H1 (cell line): ENCODE results near the gene ABHD13. TPM values are rescaled to one million over a fixed set of nuclear protein-coding genes. Genes with fewer than 3 reads are reported as not detected.
A peak's percentile ranks its signal among the peaks of the same experiment; 100 is the strongest.

ENCODE experiments used
- CTCF ChIA-PET: fragments of 300-600 bp; sonication (Branson Sonifier 250); formaldehyde crosslinking; loops from one replicate; lab custom pipeline; 2021; ENCODE audit not compliant: partially characterized antibody; lab: Charles Lee
- POLR2A ChIA-PET: fragments of 300-600 bp; sonication (Branson Sonifier 250); formaldehyde crosslinking; loops from one replicate; lab custom pipeline; 2021; ENCODE audit warnings: inconsistent platforms; ENCODE audit not compliant: partially characterized antibody; lab: Charles Lee
- DNase-seq, 2 experiments: peaks; one replicate each; pipeline versions ENCODE4 v3.0.0 to v3.0.0-alpha.2; 2010 to 2022; ENCODE audit warnings: low spot score in 2 of 2, low read depth in 1 of 2, mixed read lengths in 1 of 2
- FAIRE-seq: peaks from 2 replicates; lab custom pipeline; 2011; peaks lifted over from hg19 to GRCh38; lab: Jason Lieb, UNC
- H2AFZ ChIP-seq: 2 replicates; pipeline ENCODE4 v1.8.1; 2012; ENCODE audit warnings: low read length, inconsistent platforms
- H2AK5ac ChIP-seq: 2 replicates; pipeline ENCODE4 v1.6.1; 2013; ENCODE audit warnings: low read depth, low read length
- H2BK120ac ChIP-seq: replicated peaks from 2 replicates; pipeline ENCODE3; 2013; ENCODE audit warnings: low read depth, low read length, inconsistent platforms
- H2BK12ac ChIP-seq: 2 replicates; pipeline ENCODE4 v1.6.1; 2013; ENCODE audit warnings: low read depth, low read length
- H2BK15ac ChIP-seq: 2 replicates; pipeline ENCODE4 v1.6.1; 2013; ENCODE audit warnings: low read length
- H2BK20ac ChIP-seq: 2 replicates; pipeline ENCODE4 v1.6.1; 2013; ENCODE audit warnings: low read length
- H2BK5ac ChIP-seq: 2 replicates; pipeline ENCODE4 v1.6.1; 2013; ENCODE audit warnings: low read depth, low read length
- H3K14ac ChIP-seq: 2 replicates; pipeline ENCODE4 v1.6.1; 2013; ENCODE audit warnings: inconsistent platforms; ENCODE audit not compliant: insufficient read length
- H3K18ac ChIP-seq: 2 replicates; pipeline ENCODE4 v1.6.1; 2013; ENCODE audit warnings: low read length; ENCODE audit errors: extremely low read depth
- H3K23ac ChIP-seq: 2 replicates; pipeline ENCODE4 v1.6.1; 2013; ENCODE audit warnings: inconsistent platforms; ENCODE audit not compliant: insufficient read length
- H3K23me2 ChIP-seq: 2 replicates; pipeline ENCODE4 v1.6.1; 2013; ENCODE audit warnings: low read depth, low read length
- H3K27ac ChIP-seq: 2 replicates; pipeline ENCODE4 v1.6.1; 2011; ENCODE audit warnings: low read depth, low read length, inconsistent platforms
- H3K27me3 ChIP-seq, 4 experiments: replicated peaks in 1 of 4; 1 replicate in 1 of 4; 2 replicates in 3 of 4; pipeline versions ENCODE4 v1.6.1 to v1.8.1; 2011 to 2013; ENCODE audit warnings: low read length in 3 of 4, mild to moderate bottlenecking in 3 of 4, inconsistent platforms in 2 of 4, mixed read lengths in 2 of 4, moderate library complexity in 1 of 4; ENCODE audit not compliant: control insufficient read depth in 3 of 4, insufficient read depth in 3 of 4; ENCODE audit errors: extremely low read depth in 1 of 4
- H3K36me3 ChIP-seq, 4 experiments: 2 replicates each; pipeline versions ENCODE4 v1.6.1 to v1.8.1; 2011 to 2013; ENCODE audit warnings: mild to moderate bottlenecking in 4 of 4, low read length in 3 of 4, moderate library complexity in 2 of 4, control low read depth in 1 of 4, inconsistent platforms in 1 of 4; ENCODE audit not compliant: insufficient read depth in 4 of 4, control insufficient read depth in 2 of 4
- H3K4ac ChIP-seq: replicated peaks from 2 replicates; pipeline ENCODE3; 2013; ENCODE audit warnings: low read length, low read depth, mixed read lengths, inconsistent platforms; ENCODE audit not compliant: insufficient read length
- H3K4me1 ChIP-seq, 4 experiments: replicated peaks in 1 of 4; 1 replicate in 1 of 4; 2 replicates in 3 of 4; pipeline versions ENCODE4 v1.6.1 to v1.8.1; 2011 to 2013; ENCODE audit warnings: low read length in 3 of 4, inconsistent platforms in 2 of 4, mixed read lengths in 1 of 4; ENCODE audit not compliant: insufficient read depth in 4 of 4, control insufficient read depth in 3 of 4
- H3K4me2 ChIP-seq, 2 experiments: 2 replicates each; pipeline versions ENCODE4 v1.6.1 to v1.8.1; 2011 to 2013; ENCODE audit warnings: low read depth in 2 of 2, low read length in 2 of 2, control low read depth in 1 of 2, inconsistent platforms in 1 of 2, mild to moderate bottlenecking in 1 of 2; ENCODE audit not compliant: insufficient read depth in 1 of 2
- H3K4me3 ChIP-seq, 4 experiments: fragments of 200-600, 300-600 bp in 1 of 4; sonication (generic), shearing (Covaris generic), sonication (Bioruptor Twin) in 1 of 4; 2 replicates each; pipeline versions ENCODE4 v1.5.1 to v1.8.1; 2011 to 2016; ENCODE audit warnings: low read length in 4 of 4, low read depth in 3 of 4, control low read depth in 2 of 4, inconsistent platforms in 2 of 4, mild to moderate bottlenecking in 2 of 4, mixed read lengths in 1 of 4, moderate library complexity in 1 of 4; ENCODE audit not compliant: insufficient read depth in 2 of 4; ENCODE audit errors: extremely low read depth in 1 of 4
- H3K56ac ChIP-seq: replicated peaks from 2 replicates; pipeline ENCODE3; 2013; ENCODE audit warnings: low read depth, mild to moderate bottlenecking, mixed read lengths, low read length, inconsistent platforms; ENCODE audit not compliant: insufficient read length
- H3K79me1 ChIP-seq: 2 replicates; pipeline ENCODE4 v1.6.1; 2013; ENCODE audit warnings: low read depth, low read length, control low read depth
- H3K79me2 ChIP-seq, 2 experiments: 2 replicates each; pipeline versions ENCODE4 v1.6.1 to v1.8.1; 2012 to 2013; ENCODE audit warnings: low read length in 2 of 2, mild to moderate bottlenecking in 2 of 2, inconsistent platforms in 1 of 2; ENCODE audit not compliant: insufficient read depth in 2 of 2, control insufficient read depth in 1 of 2
- H3K9ac ChIP-seq, 4 experiments: replicated peaks in 1 of 4; 1 replicate in 1 of 4; 2 replicates in 3 of 4; pipeline versions ENCODE4 v1.6.1 to v1.8.1; 2011 to 2013; ENCODE audit warnings: low read depth in 3 of 4, low read length in 3 of 4, control low read depth in 2 of 4, mild to moderate bottlenecking in 2 of 4, moderate library complexity in 2 of 4, inconsistent platforms in 1 of 4; ENCODE audit errors: extremely low read depth in 1 of 4
- H3K9me3 ChIP-seq, 2 experiments: 2 replicates each; pipeline versions ENCODE4 v1.6.1 to v1.8.1; 2012 to 2013; ENCODE audit warnings: mild to moderate bottlenecking in 2 of 2, moderate library complexity in 2 of 2, control low read depth in 1 of 2, inconsistent platforms in 1 of 2, low read depth in 1 of 2, low read length in 1 of 2, mixed read lengths in 1 of 2; ENCODE audit not compliant: insufficient read depth in 2 of 2
- H4K20me1 ChIP-seq, 2 experiments: replicated peaks in 1 of 2; 2 replicates each; pipeline versions ENCODE3 to v1.8.1; 2011 to 2013; ENCODE audit warnings: inconsistent platforms in 2 of 2, low read length in 2 of 2, mild to moderate bottlenecking in 1 of 2; ENCODE audit not compliant: insufficient read depth in 2 of 2, control insufficient read depth in 1 of 2
- H4K5ac ChIP-seq: 2 replicates; pipeline ENCODE4 v1.6.1; 2013; ENCODE audit warnings: low read length, low read depth, mixed read lengths, inconsistent platforms; ENCODE audit not compliant: insufficient read length
- H4K8ac ChIP-seq: 2 replicates; pipeline ENCODE4 v1.8.0; 2013; ENCODE audit warnings: mild to moderate bottlenecking, moderate library complexity, low read length, inconsistent platforms; ENCODE audit not compliant: insufficient read depth; ENCODE audit errors: extremely low read depth
- H4K91ac ChIP-seq: replicated peaks from 2 replicates; pipeline ENCODE3; 2013; ENCODE audit warnings: low read length, mixed read lengths, inconsistent platforms; ENCODE audit not compliant: insufficient read length
- ASH2L ChIP-seq: fragments of 200-600, 300-600 bp; sonication (generic); IDR thresholded peaks from one replicate; pipeline ENCODE4 v1.7.1; 2017; ENCODE audit warnings: low read length
- RAD21 ChIP-seq, 2 experiments: IDR thresholded peaks in 1 of 2; conservative IDR thresholded peaks in 1 of 2; 2 replicates each; pipeline ENCODE4 v1.6.1; 2011; ENCODE audit warnings: low read depth in 2 of 2, low read length in 2 of 2, improper control_type of control experiment in 1 of 2, inconsistent platforms in 1 of 2, mild to moderate bottlenecking in 1 of 2, moderate library complexity in 1 of 2
- RBBP5 ChIP-seq: IDR thresholded peaks from 2 replicates; pipeline ENCODE4 v1.7.1; 2012; ENCODE audit warnings: low read depth, mild to moderate bottlenecking, inconsistent platforms, low read length, moderate library complexity, borderline replicate concordance
- RXRA ChIP-seq: IDR thresholded peaks from 2 replicates; pipeline ENCODE4 v1.6.1; 2011; ENCODE audit warnings: low read depth, mild to moderate bottlenecking, low read length, moderate library complexity; ENCODE audit not compliant: insufficient read depth
- WGBS, 2 experiments: shearing (Covaris generic) in 1 of 2; methylation state at CpG; one replicate each; pipeline versions ENCODE4 v1.1.6 to v1.1.7; 2013 to 2015; ENCODE audit warnings: low lambda C conversion rate in 2 of 2, mixed read lengths in 2 of 2, inconsistent platforms in 1 of 2, low coverage in 1 of 2, missing lambda C conversion rate in 1 of 2; ENCODE audit not compliant: insufficient replicate concordance in 2 of 2, insufficient coverage in 1 of 2, insufficient read length in 1 of 2; ENCODE audit errors: extremely low coverage in 1 of 2, missing lambda C conversion rate in 1 of 2; 5-methylcytosine and 5-hydroxymethylcytosine counted together
- polyA plus RNA-seq, 7 experiments: library from polyadenylated mRNA; depleted of rRNA in 3 of 7; stranded (reverse) in 5 of 7; unstranded in 2 of 7; fragments of >200 nt in 5 of 7; fragments of 200-250 nt in 2 of 7; gene quantifications; 1 replicate in 5 of 7; 2 replicates in 1 of 7; 4 replicates in 1 of 7; pipeline versions ENCODE4 v1.2.1 to v1.2.3, GENCODE V29; 2011 to 2013; ENCODE audit warnings: missing spikeins in 2 of 7, mixed read lengths in 2 of 7
- total RNA-seq: library from RNA; stranded (reverse); fragmentation: NEBNext Ultra II Directional; extraction: Animal tissue kit (Norgen Biotek cat#: 25700); gene quantifications from 2 replicates; pipeline ENCODE4 v1.2.1, GENCODE V29; 2021
- TF ChIP-seq, protein P1 (sequence below), 3 experiments: IDR thresholded peaks; 1 replicate in 2 of 3; 2 replicates in 1 of 3; pipeline versions ENCODE4 v1.5.1 to v1.6.1; 2011; ENCODE audit warnings: low read length in 3 of 3, mild to moderate bottlenecking in 3 of 3, inconsistent platforms in 2 of 3, low read depth in 1 of 3, moderate library complexity in 1 of 3; ENCODE audit not compliant: insufficient read depth in 1 of 3; ENCODE audit errors: control extremely low read depth in 1 of 3

ABHD13 gene
- total and polyA plus RNA-seq, 2 of the 8 experiments (the other 6 are each of a cell fraction or from before 2014, with no cell fraction given) = 3.5 to 6.6 TPM

DNA sequence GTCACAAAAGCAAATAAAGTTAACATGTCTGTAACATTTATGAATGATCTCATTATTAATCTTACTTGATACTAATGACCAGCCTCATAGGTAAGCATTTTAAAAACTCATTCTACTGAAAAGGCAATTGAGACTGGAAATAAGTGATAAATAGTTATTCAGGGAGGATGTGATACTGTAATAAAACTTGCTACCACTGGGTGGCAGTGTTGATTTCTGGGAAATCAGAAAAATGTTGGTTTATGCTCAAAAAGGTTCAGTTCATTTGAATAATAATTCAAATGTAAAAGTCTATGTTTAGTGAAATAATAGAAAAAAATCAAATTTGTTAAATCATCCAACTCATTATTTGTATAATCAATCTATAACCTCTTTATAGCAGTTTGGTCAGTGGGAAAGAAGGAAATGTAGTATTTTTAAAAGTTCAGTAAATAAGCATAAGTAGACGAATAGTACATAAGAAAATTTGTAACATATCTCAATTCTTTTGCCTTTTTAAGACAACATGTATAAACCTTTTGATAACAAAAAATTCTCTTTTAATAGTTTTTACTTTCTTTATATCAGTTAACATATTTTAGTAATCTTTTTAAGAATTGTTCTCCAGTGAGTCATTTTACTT is 9.6 kb downstream of the ABHD13 start:
- Histone ChIP-seq H3K36me3 (peaks cover 0 to 7% (median 0%) of the 10 kb centered on the region in 4 experiments; a peak in 3 of 8 replicates), H2BK5ac (no peak overlapping the region), H3K27ac (no peak overlapping the region), H3K79me2 (peaks cover 0 to 41% of the 10 kb centered on the region in 2 experiments; a peak in 2 of 4 replicates), H4K5ac (no peak overlapping the region), H3K9me3 (no peaks in the 10 kb centered on the region), H3K56ac (no peak overlapping the region), H2BK20ac (no peak overlapping the region), H3K4me1 (no peaks in the 10 kb centered on the region), H3K27me3 (no peaks in the 10 kb centered on the region), H3K23ac (no peak overlapping the region), H3K14ac (no peak overlapping the region), H2AK5ac (no peak overlapping the region), H3K4me2 (no peak overlapping the region), H3K4me3 (no peak overlapping the region), H2BK15ac (no peak overlapping the region), H2BK12ac (no peak overlapping the region), H3K23me2 (no peaks in the 10 kb centered on the region), H3K18ac (no peak overlapping the region), H2AFZ (no peak overlapping the region), H2BK120ac (no peak overlapping the region), H4K91ac (no peak overlapping the region), H3K79me1 (no peaks in the 10 kb centered on the region), H4K20me1 (peaks cover 2 to 4% of the 10 kb centered on the region in 2 experiments), H3K9ac (no peak overlapping the region), H4K8ac (no peak overlapping the region), H3K4ac (no peak overlapping the region)
- TF ChIP-seq, protein P1, sequence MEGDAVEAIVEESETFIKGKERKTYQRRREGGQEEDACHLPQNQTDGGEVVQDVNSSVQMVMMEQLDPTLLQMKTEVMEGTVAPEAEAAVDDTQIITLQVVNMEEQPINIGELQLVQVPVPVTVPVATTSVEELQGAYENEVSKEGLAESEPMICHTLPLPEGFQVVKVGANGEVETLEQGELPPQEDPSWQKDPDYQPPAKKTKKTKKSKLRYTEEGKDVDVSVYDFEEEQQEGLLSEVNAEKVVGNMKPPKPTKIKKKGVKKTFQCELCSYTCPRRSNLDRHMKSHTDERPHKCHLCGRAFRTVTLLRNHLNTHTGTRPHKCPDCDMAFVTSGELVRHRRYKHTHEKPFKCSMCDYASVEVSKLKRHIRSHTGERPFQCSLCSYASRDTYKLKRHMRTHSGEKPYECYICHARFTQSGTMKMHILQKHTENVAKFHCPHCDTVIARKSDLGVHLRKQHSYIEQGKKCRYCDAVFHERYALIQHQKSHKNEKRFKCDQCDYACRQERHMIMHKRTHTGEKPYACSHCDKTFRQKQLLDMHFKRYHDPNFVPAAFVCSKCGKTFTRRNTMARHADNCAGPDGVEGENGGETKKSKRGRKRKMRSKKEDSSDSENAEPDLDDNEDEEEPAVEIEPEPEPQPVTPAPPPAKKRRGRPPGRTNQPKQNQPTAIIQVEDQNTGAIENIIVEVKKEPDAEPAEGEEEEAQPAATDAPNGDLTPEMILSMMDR (IDR thresholded peaks at IDR 0.05; ENCODE audit: control extremely low read depth in 1 of 3, insufficient read depth in 1 of 3, low read depth in 1 of 3, low read length in 3 of 3) = peak in 2 of 3 experiments; percentile 24 to 56; a peak in 2 of 4 replicates
- TF ChIP-seq RXRA = no peak
- TF ChIP-seq RBBP5 = no peak
- TF ChIP-seq RAD21 (IDR thresholded peaks at IDR 0.05 in 1 of 2, conservative IDR thresholded peaks at IDR 0.05 in 1 of 2; ENCODE audit: low read depth in 2 of 2, low read length in 2 of 2) = peak; percentile 41 to 57
- no peak for TF ChIP-seq ASH2L
- DNase-seq (no peak), FAIRE-seq (peak; percentile 36)
- WGBS, 2 experiments = 78% methylated on average over 1 of the region's 1 CpG; no CpG with 5 or more reads in 1 of the 2 experiments
- CTCF ChIA-PET = interaction anchor here (0.9 kb wide), 1 partner anchor 12 kb away, joined by 3 read pairs; no protein-coding TSS in a partner anchor
- POLR2A ChIA-PET = no interaction called here
